GM18909 (cell line): ENCODE results near the gene HAUS1.

Source experiments
- ATAC-seq: cut with Tn5 transposase; IDR thresholded peaks from one replicate; pipeline ENCODE4 v1.9.1; 2021; ENCODE audit warnings: mild to moderate bottlenecking; ENCODE audit not compliant: unreplicated experiment, poor library complexity

The HAUS1 gene

GRCh38 chr18:46104128-46104911 is at the start of gene HAUS1:
Gene HAUS1 (plus strand): TSS chr18:46104385. CDS start chr18:46104412, 27 bp downstream.
- ATAC-seq: peak; percentile 93

- ATAC-seq: peak; percentile 50
Measured at GRCh38 chr18:46054956-46055837, 49.0 kb upstream of the HAUS1 start.

GRCh38 chr18:46055838-46056230 is 48.4 kb upstream of the HAUS1 start:
- no peak for ATAC-seq

GRCh38 chr18:46060359-46060841 is 43.8 kb upstream of the HAUS1 start:
- no peak for ATAC-seq

GRCh38 chr18:46061387-46061786 is 42.8 kb upstream of the HAUS1 start:
- no peak for ATAC-seq

- ATAC-seq: no peak
Measured at GRCh38 chr18:46061796-46062195, 42.4 kb upstream of the HAUS1 start.

- ATAC-seq: no peak
Measured at GRCh38 chr18:46062781-46063180, 41.4 kb upstream of the HAUS1 start.

GRCh38 chr18:46067438-46068007 is 36.7 kb upstream of the HAUS1 start:
- no peak for ATAC-seq

- ATAC-seq: no peak
Measured at GRCh38 chr18:46068763-46069162, 35.4 kb upstream of the HAUS1 start.

GRCh38 chr18:46069524-46069923 is 34.7 kb upstream of the HAUS1 start:
- no peak for ATAC-seq

- no peak for ATAC-seq
Measured at GRCh38 chr18:46070232-46070631, 34.0 kb upstream of the HAUS1 start.

- peak; percentile 30 for ATAC-seq
Measured at GRCh38 chr18:46070815-46071652, 33.2 kb upstream of the HAUS1 start.

- ATAC-seq: peak; percentile 80
Measured at GRCh38 chr18:46071653-46072375, 32.4 kb upstream of the HAUS1 start, which contains the start of gene PSTPIP2. Gene PSTPIP2 (minus strand): TSS chr18:46072260. CDS start chr18:46072188, 72 bp downstream.

GRCh38 chr18:46072376-46072867 is 31.8 kb upstream of the HAUS1 start:
- ATAC-seq: no peak

- no peak for ATAC-seq
Measured at GRCh38 chr18:46072959-46073358, 31.2 kb upstream of the HAUS1 start.

GRCh38 chr18:46073474-46074331 is 30.5 kb upstream of the HAUS1 start:
- peak; percentile 31 for ATAC-seq

GRCh38 chr18:46079336-46079735 is 24.8 kb upstream of the HAUS1 start:
- ATAC-seq: no peak

GRCh38 chr18:46080156-46080555 is 24.0 kb upstream of the HAUS1 start:
- ATAC-seq: no peak
